Measurements from ENCODE around the gene GBE1.

GRCh38 chr3:81723732-81724313, 37.6 kb downstream of the GBE1 start:
- TF ChIP-seq CTCF (IDR thresholded peaks at IDR 0.05 in 4 of 5, conservative IDR thresholded peaks at IDR 0.05 in 1 of 5): no peak
- TF ChIP-seq POLR2A (IDR thresholded peaks at IDR 0.05): no peak

Measured in gastrocnemius medialis (tissue), 4 donors.